CD8-positive, alpha-beta memory T cell (primary cell): ENCODE data around the gene TSN. TPM values are rescaled to one million over a fixed set of nuclear protein-coding genes. Genes with fewer than 3 reads are reported as not detected.

Experiments
- CTCF ChIA-PET: fragments of 350-600 bp; sonication (Branson Sonifier 250); formaldehyde crosslinking; loops from one replicate; lab custom pipeline; 2021; ENCODE audit warnings: antibody characterized with exemption; lab: Charles Lee
- POLR2A ChIA-PET: fragments of 350-600 bp; sonication (Branson Sonifier 250); formaldehyde crosslinking; loops from one replicate; lab custom pipeline; 2021; ENCODE audit warnings: antibody characterized with exemption; lab: Charles Lee
- DNase-seq, 5 donors: peaks; one replicate each; pipeline versions ENCODE4 v3.0.0 to v3.0.0-alpha.2; 2020 to 2022; ENCODE audit warnings: mixed read lengths in 1 of 5
- H3K27ac ChIP-seq: one replicate; pipeline ENCODE4 v1.7.0; 2013; ENCODE audit warnings: low read depth, mild to moderate bottlenecking, low read length, moderate library complexity
- H3K27me3 ChIP-seq: 2 replicates; pipeline ENCODE4 v1.7.0; 2013; ENCODE audit warnings: low read length, mild to moderate bottlenecking; ENCODE audit not compliant: insufficient read depth, poor library complexity, severe bottlenecking
- H3K36me3 ChIP-seq: 2 replicates; pipeline ENCODE4 v1.7.0; 2013; ENCODE audit warnings: mild to moderate bottlenecking, low read length, moderate library complexity; ENCODE audit not compliant: insufficient read depth
- H3K4me1 ChIP-seq: 2 replicates; pipeline ENCODE4 v1.7.0; 2013; ENCODE audit warnings: mild to moderate bottlenecking, low read length, moderate library complexity; ENCODE audit not compliant: insufficient read depth
- H3K4me3 ChIP-seq: 2 replicates; pipeline ENCODE4 v1.7.0; 2013; ENCODE audit warnings: mild to moderate bottlenecking, low read length
- H3K9me3 ChIP-seq: 2 replicates; pipeline ENCODE4 v1.7.0; 2013; ENCODE audit warnings: mild to moderate bottlenecking, low read length
- H3K27ac Mint-ChIP-seq, 8 donors: one replicate each; pipeline ENCODE4 v1.8.0; 2020 to 2021; ENCODE audit warnings: mixed read lengths in 8 of 8, mild to moderate bottlenecking in 6 of 8, inconsistent platforms in 3 of 8, moderate library complexity in 3 of 8
- H3K27me3 Mint-ChIP-seq, 2 donors: one replicate each; pipeline ENCODE4 v1.8.0; 2020 to 2021; ENCODE audit warnings: mixed read lengths in 2 of 2, mild to moderate bottlenecking in 1 of 2, moderate library complexity in 1 of 2
- H3K36me3 Mint-ChIP-seq, 3 donors: one replicate each; pipeline ENCODE4 v1.8.0; 2020 to 2021; ENCODE audit warnings: mixed read lengths in 3 of 3, inconsistent platforms in 1 of 3, mild to moderate bottlenecking in 1 of 3
- H3K4me1 Mint-ChIP-seq, 3 donors: one replicate each; pipeline ENCODE4 v1.8.0; 2020 to 2021; ENCODE audit warnings: mixed read lengths in 3 of 3, inconsistent platforms in 1 of 3, mild to moderate bottlenecking in 1 of 3
- H3K4me3 Mint-ChIP-seq, 7 donors: one replicate each; pipeline ENCODE4 v1.8.0; 2020 to 2021; ENCODE audit warnings: mixed read lengths in 7 of 7, mild to moderate bottlenecking in 6 of 7, moderate library complexity in 4 of 7, inconsistent platforms in 2 of 7
- H3K9me3 Mint-ChIP-seq, 5 donors: one replicate each; pipeline ENCODE4 v1.8.0; 2020 to 2022; ENCODE audit warnings: mixed read lengths in 5 of 5, mild to moderate bottlenecking in 3 of 5, moderate library complexity in 2 of 5, inconsistent platforms in 1 of 5
- polyA plus RNA-seq: library from polyadenylated mRNA; unstranded; fragments of 300-500 nt; fragmentation: Illumina TruSeq; gene quantifications from one replicate; pipeline ENCODE4 v1.2.3, GENCODE V29; 2021
- total RNA-seq, 2 experiments: library from RNA; stranded (reverse); gene quantifications; one replicate each; pipeline ENCODE4 v1.2.3, GENCODE V29; 2021

Gene TSN
- total and polyA plus RNA-seq, 3 experiments from 2014 or later = 74.9 to 90.4 (median 88.0) TPM

DNA sequence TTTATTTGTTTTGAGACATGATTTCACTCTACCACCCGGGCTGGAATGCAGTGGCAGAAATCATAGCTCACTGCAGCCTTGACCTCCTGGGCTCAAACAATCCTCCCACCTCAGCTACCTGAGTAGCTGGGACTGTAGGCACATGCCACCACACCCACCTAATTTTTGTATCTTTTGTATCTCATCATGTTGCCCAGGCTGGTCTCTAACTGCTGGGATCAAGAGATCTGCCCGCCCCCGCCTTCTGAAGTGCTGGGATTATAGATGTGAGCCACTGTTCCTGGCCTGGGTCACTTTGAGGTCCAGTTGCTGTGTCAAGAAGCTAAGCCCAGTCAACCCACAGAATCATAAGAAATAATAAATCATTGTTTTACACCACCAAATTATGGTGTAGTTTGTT lies 38.4 kb downstream of the TSN start:
- Histone ChIP-seq H3K27ac (no peak overlapping the region), H3K36me3 (no peaks in the 10 kb centered on the region), H3K4me1 (no peaks in the 10 kb centered on the region), H3K4me3 (no peak overlapping the region), H3K27me3 (peaks cover 5% of the 10 kb centered on the region), H3K9me3 (no peaks in the 10 kb centered on the region)
- Mint-ChIP-seq H3K36me3 (peaks cover 0 to 1% (median 0%) of the 10 kb centered on the region in 3 donors), H3K27me3 (peaks cover 15 to 50% of the 10 kb centered on the region in 2 donors), H3K9me3 (peaks cover 0 to 1% (median 0%) of the 10 kb centered on the region in 5 donors), H3K4me3 (no peak overlapping the region), H3K4me1 (no peaks in the 10 kb centered on the region), H3K27ac (no peak overlapping the region)
- ChIA-PET POLR2A (no interaction called here), CTCF (no interaction called here)
- DNase-seq = no peak

DNA sequence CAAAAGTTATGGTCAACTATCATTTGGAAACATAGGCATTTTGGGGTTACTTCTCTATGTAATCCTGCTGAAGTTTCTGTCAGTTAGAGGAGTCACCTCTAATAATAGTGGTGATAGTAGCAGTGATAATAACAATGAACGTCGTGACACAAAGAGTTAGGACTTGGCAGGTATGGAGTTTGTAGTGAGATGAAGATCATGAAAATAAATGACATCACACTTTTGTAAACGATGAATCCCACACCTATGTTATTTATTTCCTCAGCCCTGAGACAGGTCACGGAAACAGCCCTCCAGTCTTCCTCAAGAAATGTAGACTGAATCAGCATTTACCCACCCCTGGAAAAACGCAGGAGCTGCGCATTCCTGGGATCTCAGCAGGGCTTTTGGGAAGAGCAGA lies 38.8 kb downstream of the TSN start:
- POLR2A ChIA-PET = no interaction called here
- Mint-ChIP-seq H3K4me3 (no peak overlapping the region), H3K4me1 (no peaks in the 10 kb centered on the region), H3K36me3 (peaks cover 0 to 1% (median 0%) of the 10 kb centered on the region in 3 donors), H3K9me3 (peaks cover 0 to 1% (median 0%) of the 10 kb centered on the region in 5 donors), H3K27me3 (peaks cover 14 to 48% of the 10 kb centered on the region in 2 donors), H3K27ac (no peak overlapping the region)
- Histone ChIP-seq H3K9me3 (no peaks in the 10 kb centered on the region), H3K27ac (no peak overlapping the region), H3K4me3 (no peak overlapping the region), H3K27me3 (peaks cover 5% of the 10 kb centered on the region), H3K36me3 (no peaks in the 10 kb centered on the region), H3K4me1 (no peaks in the 10 kb centered on the region)
- no peak for DNase-seq
- CTCF ChIA-PET = no interaction called here

DNA sequence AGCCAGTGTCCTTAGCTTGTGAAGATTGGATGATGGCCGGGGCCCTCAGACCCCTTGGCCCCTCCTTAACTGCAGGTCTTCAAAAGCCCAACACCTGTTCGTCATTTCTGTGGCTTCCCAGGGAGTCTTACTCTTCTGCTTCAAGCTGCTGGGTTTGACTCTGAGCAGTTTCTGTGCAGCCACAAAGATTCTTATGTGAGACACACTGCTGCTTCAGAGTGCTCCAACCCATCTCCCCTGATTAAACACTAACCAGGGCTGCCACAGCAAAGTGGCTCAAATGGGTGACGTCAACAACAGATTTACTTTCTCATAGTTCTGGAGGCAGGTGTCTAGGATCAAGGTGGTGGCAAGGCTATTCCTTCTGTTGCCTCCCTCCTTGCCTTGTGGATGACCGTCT lies 40.8 kb downstream of the TSN start:
- peaks cover 1 to 6% (median 4%) of the 10 kb centered on the region in 5 donors for H3K9me3 Mint-ChIP-seq
- no peak overlapping the region for H3K4me3 Mint-ChIP-seq
- H3K4me1 Mint-ChIP-seq = no peaks in the 10 kb centered on the region
- peaks cover 0 to 1% (median 0%) of the 10 kb centered on the region in 3 donors for H3K36me3 Mint-ChIP-seq
- no peaks in the 10 kb centered on the region for H3K4me1 ChIP-seq
- no peaks in the 10 kb centered on the region for H3K36me3 ChIP-seq
- H3K27me3 Mint-ChIP-seq = peaks cover 6 to 43% of the 10 kb centered on the region in 2 donors
- no peak for DNase-seq
- peak overlapping the region in 1 of 8 donors; percentile 55 for H3K27ac Mint-ChIP-seq
- H3K27ac ChIP-seq = no peak overlapping the region
- ChIA-PET CTCF (no interaction called here), POLR2A (no interaction called here)
- no peak overlapping the region for H3K4me3 ChIP-seq
- H3K27me3 ChIP-seq = no peaks in the 10 kb centered on the region
- no peaks in the 10 kb centered on the region for H3K9me3 ChIP-seq

DNA sequence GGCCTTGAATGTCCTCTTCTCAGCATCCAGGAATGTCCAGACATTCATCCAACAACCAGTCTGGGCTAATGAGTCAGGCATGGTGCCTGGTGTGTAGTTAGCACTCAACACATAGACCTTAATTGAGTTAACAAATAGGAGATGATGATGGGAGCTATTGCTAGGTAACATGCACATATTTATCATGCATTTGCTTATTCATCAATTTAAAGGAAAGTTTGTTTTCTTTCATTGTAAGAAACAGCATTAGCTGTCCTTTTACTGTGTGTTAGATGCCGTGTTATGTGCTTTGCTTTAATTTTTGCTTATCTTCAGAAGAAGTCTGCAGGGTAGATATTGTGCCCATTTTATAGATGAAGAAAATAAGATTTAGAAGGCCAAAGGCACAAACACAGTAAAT lies 43.2 kb downstream of the TSN start:
- Mint-ChIP-seq H3K36me3 (peaks cover 0 to 7% (median 1%) of the 10 kb centered on the region in 3 donors), H3K27me3 (peaks cover 6 to 39% of the 10 kb centered on the region in 2 donors), H3K27ac (peak overlapping the region in 1 of 8 donors; percentile 3), H3K4me3 (no peak overlapping the region), H3K4me1 (no peaks in the 10 kb centered on the region), H3K9me3 (peaks cover 10 to 22% (median 14%) of the 10 kb centered on the region in 5 donors)
- Histone ChIP-seq H3K9me3 (no peaks in the 10 kb centered on the region), H3K27ac (no peak overlapping the region), H3K4me1 (no peaks in the 10 kb centered on the region), H3K36me3 (no peaks in the 10 kb centered on the region), H3K27me3 (no peaks in the 10 kb centered on the region), H3K4me3 (no peak overlapping the region)
- DNase-seq = no peak
- POLR2A ChIA-PET = no interaction called here
- CTCF ChIA-PET = no interaction called here

DNA sequence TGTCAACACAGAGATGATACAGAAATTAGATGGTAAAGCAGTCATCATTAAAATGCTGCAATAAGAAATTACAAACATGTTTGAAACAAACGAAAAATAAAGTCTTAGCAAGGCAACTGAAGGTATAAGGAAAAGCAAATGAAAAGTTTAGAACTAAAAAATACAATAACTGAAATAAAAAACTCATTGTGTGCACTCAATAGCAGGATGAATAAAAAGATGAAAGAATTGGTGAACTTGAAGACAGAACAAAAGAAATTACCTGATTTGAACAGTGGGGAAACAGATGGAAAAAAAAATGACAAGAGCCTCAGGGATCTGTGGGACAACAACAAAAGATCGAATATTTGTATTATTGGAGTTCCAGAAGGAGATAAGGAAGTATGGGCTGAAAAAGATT lies 46.5 kb downstream of the TSN start:
- Mint-ChIP-seq H3K9me3 (peaks cover 13 to 22% (median 15%) of the 10 kb centered on the region in 5 donors), H3K36me3 (peaks cover 0 to 7% (median 2%) of the 10 kb centered on the region in 3 donors), H3K27me3 (peaks cover 5 to 40% of the 10 kb centered on the region in 2 donors), H3K27ac (no peak overlapping the region), H3K4me1 (no peaks in the 10 kb centered on the region), H3K4me3 (no peak overlapping the region)
- ChIA-PET CTCF (no interaction called here), POLR2A (no interaction called here)
- no peaks in the 10 kb centered on the region for H3K27me3 ChIP-seq
- H3K36me3 ChIP-seq = no peaks in the 10 kb centered on the region
- H3K4me3 ChIP-seq = no peak overlapping the region
- H3K9me3 ChIP-seq = no peaks in the 10 kb centered on the region
- no peaks in the 10 kb centered on the region for H3K4me1 ChIP-seq
- no peak overlapping the region for H3K27ac ChIP-seq
- DNase-seq = no peak

DNA sequence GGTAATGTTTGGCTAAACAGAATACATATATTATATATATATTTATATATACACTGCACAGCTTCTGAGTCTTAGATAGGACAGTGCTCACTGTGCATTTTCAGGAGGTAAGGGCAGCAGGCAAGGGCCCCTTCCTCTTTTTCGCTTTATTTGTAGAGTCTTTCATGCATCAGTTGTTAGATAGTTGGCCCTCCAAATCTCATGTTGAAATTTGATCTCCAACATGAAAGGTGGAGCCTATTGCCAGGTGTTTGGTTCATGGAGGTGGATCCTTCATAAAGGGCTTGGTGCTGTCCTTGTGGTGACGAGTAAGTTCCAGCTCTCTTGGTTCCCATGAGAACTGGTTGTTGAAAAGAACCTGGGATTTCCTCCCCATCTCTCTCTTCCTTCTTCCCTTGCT lies 48.1 kb downstream of the TSN start:
- POLR2A ChIA-PET = no interaction called here
- H3K4me3 ChIP-seq = no peak overlapping the region
- H3K27me3 Mint-ChIP-seq = peaks cover 4 to 50% of the 10 kb centered on the region in 2 donors
- no peaks in the 10 kb centered on the region for H3K4me1 Mint-ChIP-seq
- H3K27ac Mint-ChIP-seq = no peak overlapping the region
- peaks cover 0 to 7% (median 2%) of the 10 kb centered on the region in 3 donors for H3K36me3 Mint-ChIP-seq
- H3K4me1 ChIP-seq = no peaks in the 10 kb centered on the region
- peaks cover 12 to 22% (median 15%) of the 10 kb centered on the region in 5 donors for H3K9me3 Mint-ChIP-seq
- CTCF ChIA-PET = no interaction called here
- DNase-seq = no peak
- H3K4me3 Mint-ChIP-seq = no peak overlapping the region
- H3K36me3 ChIP-seq = no peaks in the 10 kb centered on the region
- H3K27ac ChIP-seq = no peak overlapping the region
- no peaks in the 10 kb centered on the region for H3K27me3 ChIP-seq
- H3K9me3 ChIP-seq = no peaks in the 10 kb centered on the region

DNA sequence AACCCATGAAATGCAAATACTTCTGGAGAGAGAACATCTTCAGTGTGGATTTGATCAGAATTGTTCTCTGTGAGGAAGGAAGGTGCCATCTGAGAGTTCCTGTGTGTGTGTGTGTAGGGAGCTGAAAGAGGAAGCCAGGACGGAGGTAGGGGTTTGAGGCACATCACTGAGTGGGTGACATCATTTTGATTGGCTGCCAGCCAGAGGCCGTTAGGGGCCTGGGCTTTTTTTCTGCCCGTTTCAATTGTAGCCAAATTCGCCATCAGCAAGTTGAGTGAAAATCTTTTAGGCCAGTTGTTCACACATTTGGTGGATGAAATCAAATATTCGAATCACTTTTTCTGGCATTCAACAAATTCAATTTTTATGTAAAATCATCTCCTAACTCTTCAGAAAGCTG lies 48.9 kb downstream of the TSN start:
- CTCF ChIA-PET = no interaction called here
- H3K27ac Mint-ChIP-seq = no peak overlapping the region
- DNase-seq = no peak
- H3K4me1 Mint-ChIP-seq = no peaks in the 10 kb centered on the region
- Histone ChIP-seq H3K9me3 (no peaks in the 10 kb centered on the region), H3K27ac (no peak overlapping the region), H3K36me3 (no peaks in the 10 kb centered on the region), H3K4me3 (no peak overlapping the region), H3K4me1 (no peaks in the 10 kb centered on the region), H3K27me3 (no peaks in the 10 kb centered on the region)
- POLR2A ChIA-PET = no interaction called here
- H3K9me3 Mint-ChIP-seq = peaks cover 11 to 22% (median 15%) of the 10 kb centered on the region in 5 donors
- peaks cover 0 to 7% (median 2%) of the 10 kb centered on the region in 3 donors for H3K36me3 Mint-ChIP-seq
- peaks cover 4 to 53% of the 10 kb centered on the region in 2 donors for H3K27me3 Mint-ChIP-seq
- no peak overlapping the region for H3K4me3 Mint-ChIP-seq

DNA sequence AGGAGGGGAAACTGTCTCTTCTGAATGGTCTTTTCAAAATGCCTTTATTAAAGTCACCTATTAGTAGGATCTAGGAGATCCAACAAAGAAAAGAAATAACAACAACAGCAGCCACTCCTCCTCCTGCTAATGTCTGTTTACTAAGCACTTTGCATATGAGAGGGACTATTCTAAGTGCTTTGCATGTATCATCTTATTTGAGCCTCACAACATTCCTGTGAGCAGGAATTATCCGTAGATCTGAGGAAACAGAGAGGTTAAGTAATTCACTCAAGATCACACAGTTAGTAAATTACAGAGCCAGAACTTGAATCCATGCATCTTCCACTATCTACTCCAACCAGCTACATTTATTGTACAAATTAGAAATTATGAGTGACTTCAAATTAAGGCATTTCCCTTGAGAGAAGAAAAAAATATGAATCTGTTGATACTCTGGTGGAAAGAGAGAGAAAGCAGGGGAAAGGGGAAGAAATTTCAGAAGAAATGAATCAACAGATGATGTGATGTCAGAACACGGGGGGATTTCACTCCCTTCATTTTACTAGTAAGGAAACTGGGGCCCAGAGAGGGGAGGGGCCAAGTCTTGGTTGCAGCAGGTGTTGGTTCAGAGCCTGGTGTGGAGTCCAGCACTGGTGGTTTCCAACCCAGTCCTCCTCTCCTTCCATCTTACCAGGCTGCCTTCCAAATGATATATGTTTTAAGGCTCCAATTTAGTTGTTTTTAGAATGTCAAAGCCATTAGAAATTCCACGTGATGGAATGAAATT lies 49.7 kb downstream of the TSN start:
- Histone ChIP-seq H3K4me1 (no peaks in the 10 kb centered on the region), H3K27me3 (no peaks in the 10 kb centered on the region), H3K27ac (no peak overlapping the region), H3K36me3 (no peaks in the 10 kb centered on the region), H3K9me3 (no peaks in the 10 kb centered on the region), H3K4me3 (no peak overlapping the region)
- ChIA-PET POLR2A (no interaction called here), CTCF (no interaction called here)
- Mint-ChIP-seq H3K9me3 (peaks cover 11 to 22% (median 15%) of the 10 kb centered on the region in 5 donors), H3K4me3 (no peak overlapping the region), H3K4me1 (no peaks in the 10 kb centered on the region), H3K36me3 (peaks cover 0 to 7% (median 2%) of the 10 kb centered on the region in 3 donors), H3K27ac (no peak overlapping the region), H3K27me3 (peaks cover 4 to 50% of the 10 kb centered on the region in 2 donors)
- no peak for DNase-seq
